Thyroid gland (tissue), 4 donors: ENCODE measurements around the gene SAFB. TPM values are rescaled to one million over a fixed set of nuclear protein-coding genes. Genes with fewer than 3 reads are reported as not detected.

Source experiments
- DNase-seq, 2 donors: peaks; one replicate each; pipeline ENCODE4 v3.0.0-alpha.2; 2019
- H3K27ac ChIP-seq, 3 donors: fragments of 200-600 bp; sonication (generic); 1 replicate in 2 of 3; 2 replicates in 1 of 3; pipeline ENCODE4 v1.5.1; 2016 to 2019; ENCODE audit warnings: mild to moderate bottlenecking in 1 of 3, moderate library complexity in 1 of 3
- H3K27me3 ChIP-seq: fragments of 200-600 bp; sonication (generic); one replicate; pipeline ENCODE4 v1.5.1; 2019
- H3K36me3 ChIP-seq, 2 donors: fragments of 200-600 bp; sonication (generic); one replicate each; pipeline ENCODE4 v1.5.1; 2016 to 2019
- H3K4me1 ChIP-seq, 2 donors: fragments of 200-600 bp; sonication (generic); one replicate each; pipeline ENCODE4 v1.5.1; 2017 to 2019
- H3K4me3 ChIP-seq, 3 donors: fragments of 200-600 bp; sonication (generic); replicated peaks in 1 of 3; 1 replicate in 2 of 3; 2 replicates in 1 of 3; pipeline ENCODE4 v1.5.1; 2016; ENCODE audit warnings: mild to moderate bottlenecking in 1 of 3
- H3K9me3 ChIP-seq: fragments of 200-600 bp; sonication (generic); one replicate; pipeline ENCODE4 v1.5.1; 2017
- POLR2A ChIP-seq, 2 donors: fragments of 450-650 bp; IDR thresholded peaks; one replicate each; pipeline ENCODE4 v1.6.1; 2017; ENCODE audit warnings: antibody characterized with exemption in 2 of 2, mild to moderate bottlenecking in 2 of 2, moderate library complexity in 1 of 2
- WGBS, 2 donors: methylation state at CpG; one replicate each; pipeline ENCODE4 v1.1.5; 2017; 5-methylcytosine and 5-hydroxymethylcytosine counted together
- intact Hi-C: fragments of 100-400 bp; cut with DNase I; formaldehyde crosslinking; loops from one replicate; pipeline ENCODE4 v1.15.1; 2023
- total RNA-seq, 4 donors: library from RNA; depleted of rRNA; stranded (reverse); fragments of >200 nt; gene quantifications; one replicate each; pipeline ENCODE4 v1.2.3, GENCODE V29; 2016
- TF ChIP-seq, protein P1 (sequence below), 6 experiments: fragments of 200-600 bp in 3 of 6; fragments of 450-650 bp in 3 of 6; sonication (generic) in 3 of 6; IDR thresholded peaks; one replicate each; pipeline ENCODE4 v1.5.1; 2016 to 2019; ENCODE audit warnings: antibody characterized with exemption in 6 of 6, mild to moderate bottlenecking in 2 of 6, inconsistent platforms in 1 of 6, moderate library complexity in 1 of 6

SAFB gene
- total RNA-seq, 4 donors from 2014 or later: 70.1 to 129 (median 86.7) TPM

DNA sequence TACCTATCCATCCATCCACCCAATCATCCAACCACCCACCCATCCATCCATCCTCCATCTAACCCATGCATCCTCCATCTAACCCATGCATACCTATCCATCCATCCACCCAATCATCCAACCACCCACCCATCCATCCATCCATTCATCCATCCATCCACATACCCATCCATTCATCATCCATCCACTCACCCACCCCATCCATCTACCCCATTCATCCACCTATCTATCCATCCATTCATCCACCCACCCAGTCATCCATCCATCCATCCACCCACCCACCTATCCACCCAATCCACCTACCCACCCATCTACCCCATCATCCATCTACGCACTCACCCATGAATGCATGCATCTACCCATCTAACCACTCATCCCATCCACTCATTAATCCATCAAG lies 50.9 kb downstream of the SAFB start:
- Histone ChIP-seq H3K4me1 (no peaks in the 10 kb centered on the region), H3K27me3 (no peaks in the 10 kb centered on the region), H3K27ac (no peak overlapping the region), H3K9me3 (no peaks in the 10 kb centered on the region), H3K4me3 (no peak overlapping the region), H3K36me3 (peaks cover 10 to 18% of the 10 kb centered on the region in 2 donors)
- no peak for DNase-seq
- WGBS, 2 donors: 96 to 98% methylated on average over 1 of the region's 1 CpG
- no peak for TF ChIP-seq POLR2A (IDR thresholded peaks at IDR 0.05)
- TF ChIP-seq, protein P1, sequence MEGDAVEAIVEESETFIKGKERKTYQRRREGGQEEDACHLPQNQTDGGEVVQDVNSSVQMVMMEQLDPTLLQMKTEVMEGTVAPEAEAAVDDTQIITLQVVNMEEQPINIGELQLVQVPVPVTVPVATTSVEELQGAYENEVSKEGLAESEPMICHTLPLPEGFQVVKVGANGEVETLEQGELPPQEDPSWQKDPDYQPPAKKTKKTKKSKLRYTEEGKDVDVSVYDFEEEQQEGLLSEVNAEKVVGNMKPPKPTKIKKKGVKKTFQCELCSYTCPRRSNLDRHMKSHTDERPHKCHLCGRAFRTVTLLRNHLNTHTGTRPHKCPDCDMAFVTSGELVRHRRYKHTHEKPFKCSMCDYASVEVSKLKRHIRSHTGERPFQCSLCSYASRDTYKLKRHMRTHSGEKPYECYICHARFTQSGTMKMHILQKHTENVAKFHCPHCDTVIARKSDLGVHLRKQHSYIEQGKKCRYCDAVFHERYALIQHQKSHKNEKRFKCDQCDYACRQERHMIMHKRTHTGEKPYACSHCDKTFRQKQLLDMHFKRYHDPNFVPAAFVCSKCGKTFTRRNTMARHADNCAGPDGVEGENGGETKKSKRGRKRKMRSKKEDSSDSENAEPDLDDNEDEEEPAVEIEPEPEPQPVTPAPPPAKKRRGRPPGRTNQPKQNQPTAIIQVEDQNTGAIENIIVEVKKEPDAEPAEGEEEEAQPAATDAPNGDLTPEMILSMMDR (IDR thresholded peaks at IDR 0.05): no peak
- intact Hi-C loops: no loop called here

DNA sequence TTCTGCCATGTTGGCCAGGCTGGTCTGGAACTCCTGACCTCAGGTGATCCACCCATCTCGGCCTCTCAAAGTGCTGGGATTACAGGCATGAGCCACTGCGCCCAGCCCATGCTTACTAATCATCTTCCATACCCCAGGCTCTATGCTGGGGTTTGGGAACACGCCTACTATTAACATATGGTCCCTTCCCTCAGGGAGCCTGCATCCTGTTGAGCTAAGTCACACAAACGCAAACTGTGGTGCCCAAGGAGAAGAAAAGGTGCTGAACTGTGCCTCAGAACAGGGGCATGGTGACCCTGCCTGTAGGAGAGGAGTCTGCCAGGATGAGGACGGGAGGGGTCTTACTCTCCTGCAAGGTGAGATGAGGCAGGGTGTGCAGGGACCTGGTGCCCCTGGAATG lies 51.8 kb downstream of the SAFB start:
- H3K27ac ChIP-seq: no peak overlapping the region
- WGBS, 2 donors: 79 to 86% methylated on average over 3 to 5 of the region's 5 CpGs
- intact Hi-C loops: no loop called here
- peaks cover 8 to 9% of the 10 kb centered on the region in 2 donors for H3K4me1 ChIP-seq
- TF ChIP-seq POLR2A (IDR thresholded peaks at IDR 0.05): no peak
- TF ChIP-seq, protein P1 (IDR thresholded peaks at IDR 0.05): no peak
- no peak overlapping the region for H3K4me3 ChIP-seq
- H3K36me3 ChIP-seq: peaks cover under 1 to 9% of the 10 kb centered on the region in 2 donors
- no peak for DNase-seq
- H3K27me3 ChIP-seq: no peaks in the 10 kb centered on the region
- no peaks in the 10 kb centered on the region for H3K9me3 ChIP-seq

DNA sequence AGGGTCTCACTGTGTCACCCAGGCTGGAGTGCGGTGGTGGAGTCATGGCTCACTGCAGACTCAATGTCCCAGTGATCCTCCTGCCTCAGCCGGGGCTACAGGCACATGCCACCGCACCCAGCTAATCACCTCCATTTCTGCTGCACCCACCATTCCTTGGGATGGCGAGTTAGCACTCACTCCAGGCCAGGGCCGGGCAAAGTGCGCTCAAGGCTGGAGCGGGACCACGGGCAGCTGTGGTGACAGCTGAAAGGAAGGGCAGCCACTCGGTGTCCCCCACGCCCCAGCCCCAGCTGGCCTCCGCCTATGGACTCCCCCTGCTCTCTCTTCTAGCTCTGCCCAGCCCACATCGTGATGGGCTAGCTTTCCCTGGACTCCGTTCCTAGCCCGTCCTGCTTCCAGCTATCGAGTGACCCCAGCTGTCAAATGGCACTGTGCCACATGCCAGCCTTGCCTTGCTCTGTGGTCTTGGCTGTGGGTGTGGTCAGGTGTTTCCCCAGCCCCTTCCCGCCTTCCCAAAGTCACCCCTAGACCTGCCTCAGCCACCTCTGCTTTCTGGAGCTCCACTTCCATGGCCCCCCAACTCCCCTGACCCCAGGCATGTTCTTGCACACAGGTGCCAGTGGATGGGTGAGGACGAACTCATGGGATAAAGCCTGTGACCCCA lies 53.4 kb downstream of the SAFB start:
- WGBS, 2 donors: 82 to 88% methylated on average over 12 to 16 of the region's 17 CpGs
- no peak for TF ChIP-seq POLR2A (IDR thresholded peaks at IDR 0.05)
- TF ChIP-seq, protein P1 (IDR thresholded peaks at IDR 0.05): no peak
- Histone ChIP-seq H3K27me3 (no peaks in the 10 kb centered on the region), H3K36me3 (peaks cover 0 to 3% of the 10 kb centered on the region in 2 donors), H3K4me3 (no peak overlapping the region), H3K27ac (no peak overlapping the region), H3K9me3 (no peaks in the 10 kb centered on the region), H3K4me1 (peaks cover 8 to 12% of the 10 kb centered on the region in 2 donors)
- DNase-seq: no peak
- intact Hi-C loops: no loop called here

DNA sequence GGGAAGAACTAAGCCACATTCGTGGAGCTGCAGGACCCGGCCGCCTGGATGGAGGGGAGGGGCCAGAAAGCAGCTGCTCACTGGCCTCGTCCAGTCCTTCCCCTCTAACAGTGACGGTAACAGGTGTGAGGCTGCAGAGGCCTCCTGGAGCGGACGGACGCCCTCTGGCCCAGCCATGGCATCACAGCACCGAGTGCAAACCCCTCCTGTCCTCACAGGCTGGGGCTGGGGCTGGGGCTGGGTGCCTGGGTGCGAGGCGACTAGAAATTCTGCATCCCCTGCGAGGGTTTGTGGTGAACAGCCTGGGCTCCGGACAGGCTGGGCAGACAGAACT lies 53.9 kb downstream of the SAFB start:
- no peak overlapping the region for H3K27ac ChIP-seq
- WGBS, 2 donors: 83 to 86% methylated on average over 10 to 12 of the region's 13 CpGs
- DNase-seq: no peak
- no peak for TF ChIP-seq POLR2A (IDR thresholded peaks at IDR 0.05)
- TF ChIP-seq, protein P1 (IDR thresholded peaks at IDR 0.05): no peak
- intact Hi-C loops: no loop called here
- H3K36me3 ChIP-seq: no peaks in the 10 kb centered on the region
- H3K27me3 ChIP-seq: no peaks in the 10 kb centered on the region
- peaks cover 8 to 15% of the 10 kb centered on the region in 2 donors for H3K4me1 ChIP-seq
- H3K9me3 ChIP-seq: no peaks in the 10 kb centered on the region
- no peak overlapping the region for H3K4me3 ChIP-seq

DNA sequence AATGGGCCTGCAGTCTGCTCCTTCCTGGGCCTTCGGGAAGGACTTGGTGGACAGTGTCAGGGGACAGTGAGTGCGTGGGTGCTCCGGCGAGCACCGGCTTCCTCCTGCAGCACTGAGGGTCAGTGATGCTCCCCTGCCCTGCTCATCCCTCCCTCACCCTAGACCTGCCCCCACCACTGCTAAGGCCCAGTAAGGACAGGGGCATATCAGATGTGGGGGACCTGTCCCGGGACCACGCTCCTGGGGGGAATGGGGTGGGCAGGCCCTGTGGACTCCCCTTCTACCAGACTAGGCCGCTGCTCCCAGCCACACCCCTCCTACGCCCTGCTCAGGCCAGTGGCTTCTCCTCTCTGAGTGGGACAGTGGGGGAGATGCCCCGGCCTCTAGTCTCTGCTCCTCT lies 54.3 kb downstream of the SAFB start:
- Histone ChIP-seq H3K27ac (no peak overlapping the region), H3K27me3 (no peaks in the 10 kb centered on the region), H3K9me3 (no peaks in the 10 kb centered on the region), H3K4me3 (no peak overlapping the region), H3K36me3 (no peaks in the 10 kb centered on the region), H3K4me1 (peaks cover 8 to 15% of the 10 kb centered on the region in 2 donors)
- 93 to 96% methylated on average over 5 of the region's 10 CpGs for WGBS, 2 donors
- DNase-seq: no peak
- TF ChIP-seq, protein P1 (IDR thresholded peaks at IDR 0.05): no peak
- no peak for TF ChIP-seq POLR2A (IDR thresholded peaks at IDR 0.05)
- intact Hi-C loops: no loop called here
